Measurements from ENCODE around the gene SLC1A3.
"Not testable (repeated sequence)": the region's sequence is repeated elsewhere in the genome, so short reads cannot be mapped to it uniquely, and the experiment has no call there.

The SLC1A3 gene

GRCh38 chr5:36606428-36607113 is at the start of gene SLC1A3:
Gene SLC1A3, plus strand, starts transcription at chr5:36606606. Its CDS starts 1,818 bp downstream, at chr5:36608424.
- DNase-seq = peak; percentile 28

GRCh38 chr5:36558641-36559040 is 47.8 kb upstream of the SLC1A3 start:
- DNase-seq = no peak

DNA sequence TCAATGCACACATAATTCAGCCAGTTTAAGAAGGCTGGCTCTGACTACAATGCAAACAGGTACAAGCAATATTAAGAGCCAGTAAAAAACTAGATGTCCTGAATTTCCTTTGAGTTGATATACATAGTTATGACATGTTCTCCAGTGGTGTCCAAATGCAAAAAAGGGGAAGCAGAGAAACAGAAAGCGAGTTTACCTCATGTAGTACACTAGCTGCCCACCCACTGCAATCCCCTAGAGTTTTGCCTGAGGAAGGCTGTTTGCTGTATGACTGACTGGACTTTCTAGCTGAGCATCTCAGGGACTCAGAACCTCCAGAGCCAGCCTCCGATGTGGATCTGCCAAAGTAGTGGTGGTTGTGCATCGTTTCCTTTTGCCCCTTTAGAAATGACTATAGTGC is 44.8 kb upstream of the SLC1A3 start:
- DNase-seq = no peak

DNA sequence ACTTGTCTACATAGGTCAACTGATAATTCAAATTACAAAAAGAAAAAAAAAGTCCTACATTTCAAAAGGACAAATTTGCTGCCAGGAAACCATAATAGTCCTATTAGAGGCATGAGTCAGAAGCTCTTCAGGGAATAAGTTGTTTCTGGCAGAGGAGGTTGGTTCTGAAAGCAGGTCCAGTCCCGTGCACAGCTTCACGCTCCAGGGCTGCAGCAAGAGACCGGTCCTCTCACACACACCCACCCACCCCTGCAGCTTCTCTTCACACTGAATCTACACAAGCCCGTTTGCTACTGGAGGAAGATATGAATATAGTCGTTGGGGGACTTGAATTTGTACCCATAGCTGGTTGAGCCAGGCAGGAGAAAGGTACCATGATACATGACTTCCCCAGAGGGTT is 36.9 kb upstream of the SLC1A3 start:
- no peak for DNase-seq

GRCh38 chr5:36570301-36571095 is 35.9 kb upstream of the SLC1A3 start:
- no peak for DNase-seq

GRCh38 chr5:36571401-36572042 is 34.9 kb upstream of the SLC1A3 start:
- DNase-seq = no peak

- DNase-seq = no peak
Measured at GRCh38 chr5:36573438-36573837, 33.0 kb upstream of the SLC1A3 start.

DNA sequence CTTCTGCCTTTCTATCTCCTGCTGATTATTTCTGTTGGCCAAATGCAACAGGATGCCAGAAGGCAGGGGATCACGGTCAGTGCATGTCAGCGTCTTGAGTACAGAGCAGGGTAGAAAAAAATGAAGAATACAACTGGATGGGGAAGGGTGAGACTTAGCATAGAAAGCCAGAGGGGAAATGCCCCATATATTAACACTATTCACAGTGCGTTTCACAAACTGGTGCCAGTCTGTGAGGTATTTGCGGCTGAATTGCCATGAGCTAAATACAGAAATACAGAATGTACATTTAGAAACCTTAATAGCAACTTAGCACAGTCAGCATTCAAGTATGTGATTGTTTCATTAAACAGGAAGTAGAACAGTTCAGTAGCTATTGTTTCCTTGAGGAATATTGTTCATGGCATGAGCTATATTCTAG is 31.0 kb upstream of the SLC1A3 start:
- no peak for DNase-seq

GRCh38 chr5:36576721-36577120 is 29.7 kb upstream of the SLC1A3 start:
- DNase-seq = no peak

DNA sequence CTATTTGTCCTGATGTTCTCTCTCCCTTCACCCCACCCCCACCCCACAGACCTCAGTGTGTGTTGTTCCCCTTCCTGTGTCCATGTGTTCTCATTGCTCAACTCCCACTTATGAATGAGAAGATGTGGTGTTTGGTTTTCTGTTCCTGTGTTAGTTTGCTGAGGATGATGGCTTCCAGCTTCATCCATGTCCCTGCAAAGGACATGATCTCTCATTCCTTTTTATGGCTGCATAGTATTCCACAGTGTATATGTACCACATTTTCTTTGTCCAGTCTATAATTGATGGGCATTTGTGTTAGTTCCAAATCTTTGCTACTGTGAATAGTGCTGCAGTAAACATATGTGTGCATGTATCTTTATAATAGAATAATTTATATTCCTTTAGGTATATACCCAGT is 26.5 kb upstream of the SLC1A3 start:
- DNase-seq = not testable (repeated sequence)

DNA sequence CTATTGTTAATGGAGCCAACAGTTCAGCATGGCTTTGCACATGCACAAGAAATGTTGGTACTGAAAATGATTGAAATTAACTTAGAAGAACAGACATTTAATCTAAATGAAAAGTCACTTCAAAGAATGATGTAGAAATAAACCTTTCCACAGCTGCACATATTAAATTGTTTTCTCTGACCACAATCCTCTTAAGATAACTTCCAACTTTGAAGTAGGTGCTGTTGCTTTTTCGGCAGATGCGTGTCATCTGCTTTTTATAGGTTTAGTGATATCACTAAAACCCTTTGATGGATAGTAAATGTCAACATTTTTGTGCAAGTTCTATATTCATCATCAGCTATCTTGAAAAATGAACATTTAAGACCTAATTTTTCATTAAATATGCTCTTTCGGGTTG is 25.3 kb upstream of the SLC1A3 start:
- DNase-seq = no peak

DNA sequence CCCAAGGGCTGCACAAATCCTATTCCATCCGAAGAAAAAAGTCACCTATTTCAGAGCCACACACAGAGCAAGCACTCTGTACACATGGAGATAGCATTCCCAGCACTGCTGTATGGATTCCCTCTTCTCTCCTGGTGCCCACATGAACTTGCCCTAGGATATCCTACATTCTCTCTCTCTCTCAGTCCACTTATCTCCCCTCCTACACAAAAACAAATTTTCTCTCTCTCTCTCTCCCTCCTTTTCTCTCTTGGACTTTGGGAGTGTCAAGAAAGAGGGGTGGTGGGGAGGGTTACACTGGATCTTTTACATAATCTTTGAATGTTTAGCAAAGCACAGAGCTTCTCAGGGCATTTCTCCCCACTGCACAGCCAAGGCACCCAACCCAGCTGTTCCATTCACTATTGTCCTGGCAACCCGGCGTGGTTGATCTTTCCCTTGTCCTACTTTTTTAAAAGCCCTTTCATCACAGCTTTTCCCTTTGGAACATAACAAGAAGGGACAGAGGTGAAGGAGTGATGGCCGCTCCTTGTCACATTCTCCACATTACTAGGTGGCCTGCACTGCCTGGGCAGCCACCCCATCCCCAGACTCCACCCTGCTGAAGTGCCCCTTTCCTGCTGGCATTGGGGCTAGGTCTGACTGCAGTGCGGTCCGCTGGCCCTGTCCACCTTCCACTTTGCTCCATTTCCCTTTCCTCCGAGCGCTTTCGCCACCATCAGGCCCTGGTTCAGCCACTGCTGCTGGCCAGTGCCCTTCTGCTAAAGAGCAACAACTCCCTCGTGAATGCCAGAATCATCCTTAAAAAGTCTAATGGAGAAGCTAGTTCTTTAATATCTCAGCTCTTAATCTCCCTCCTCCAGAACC is 22.2 kb upstream of the SLC1A3 start:
- no peak for DNase-seq

DNA sequence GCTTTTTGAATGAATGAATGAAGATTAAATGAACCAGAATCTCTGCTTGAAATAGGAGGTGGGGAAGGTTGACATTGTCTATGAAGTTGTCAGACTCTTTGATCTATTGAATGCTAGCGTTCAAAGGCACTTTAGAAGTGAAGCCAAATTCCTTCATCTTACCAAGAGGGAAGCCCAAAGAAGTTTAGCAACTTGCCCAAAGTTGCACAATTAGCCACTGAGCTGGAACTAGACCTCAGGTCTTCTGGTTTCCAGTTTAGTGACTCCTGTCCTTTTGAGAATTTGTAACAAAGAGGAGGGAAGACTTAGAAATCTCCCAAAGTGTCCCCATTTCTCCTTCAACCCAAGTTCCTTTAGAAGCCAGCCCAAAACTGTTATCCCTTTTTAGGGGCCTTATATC is 20.7 kb upstream of the SLC1A3 start:
- no peak for DNase-seq

DNA sequence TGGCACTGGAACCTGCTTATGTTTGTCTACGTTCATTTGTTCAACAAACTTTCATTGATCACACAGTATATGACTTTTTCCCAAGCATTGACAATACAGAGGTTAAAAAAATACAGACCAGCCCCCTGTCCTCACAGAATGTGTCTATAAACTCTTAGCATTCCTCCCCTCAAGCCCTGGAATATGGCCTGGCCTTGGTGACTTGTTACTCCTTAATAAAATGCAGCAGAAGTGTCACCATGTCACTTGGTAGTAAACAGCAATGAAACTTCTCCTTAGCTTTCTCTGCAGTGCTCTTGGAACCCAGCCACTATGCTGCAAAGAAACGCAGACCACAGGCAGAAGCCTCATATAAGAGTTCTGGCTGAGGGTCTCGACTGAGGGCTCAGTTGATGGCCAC is 19.1 kb upstream of the SLC1A3 start:
- no peak for DNase-seq

- DNase-seq = not testable (repeated sequence)
Measured at GRCh38 chr5:36589735-36590134, 16.7 kb upstream of the SLC1A3 start.

GRCh38 chr5:36590513-36591286 is 15.7 kb upstream of the SLC1A3 start:
- peak; percentile 32 for DNase-seq

DNA sequence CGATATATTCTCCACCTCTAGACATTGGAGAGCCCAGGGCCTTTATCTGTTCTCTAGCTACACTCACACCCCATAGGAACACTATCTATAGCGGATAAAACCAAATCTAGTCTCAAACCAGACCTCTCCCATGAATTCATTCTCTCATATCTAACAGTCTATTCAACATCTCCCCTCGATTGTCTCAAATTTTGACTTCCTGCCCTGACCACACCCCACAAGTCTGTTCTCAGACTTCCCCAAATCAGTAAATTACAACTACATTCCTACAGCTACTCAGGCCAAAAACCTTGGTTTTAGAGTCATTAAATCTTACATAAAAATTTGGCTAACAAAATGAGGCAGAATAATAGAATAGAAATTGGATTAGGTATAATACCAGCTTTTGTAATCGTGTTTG is 12.5 kb upstream of the SLC1A3 start:
- no peak for DNase-seq

- no peak for DNase-seq
Measured at GRCh38 chr5:36596247-36596646, 10.2 kb upstream of the SLC1A3 start.

- DNase-seq = no peak
Measured at GRCh38 chr5:36596756-36597155, 9.7 kb upstream of the SLC1A3 start.

GRCh38 chr5:36598045-36598444 is 8.4 kb upstream of the SLC1A3 start:
- DNase-seq = no peak

- no peak for DNase-seq
Measured at GRCh38 chr5:36599986-36600779, 6.2 kb upstream of the SLC1A3 start.

Data from NCI-H1105 treated with DMSO at 0.1 percent for 48 hours (cell line).